ENCODE data around the gene RARA. TPM values are rescaled to one million over a fixed set of nuclear protein-coding genes. Genes with fewer than 3 reads are reported as not detected.
"Not testable (repeated sequence)": the region's sequence is repeated elsewhere in the genome, so short reads cannot be mapped to it uniquely, and the experiment has no call there.

RARA gene
- polyA plus RNA-seq, 12 donors, result 43.8 to 85.4 (median 55.1) TPM; not detected in 1

GRCh38 chr17:40355804-40356758, 47.1 kb downstream of the RARA start:
- no peak for DNase-seq

- no peak for DNase-seq
Observed at GRCh38 chr17:40356990-40357881, 48.3 kb downstream of the RARA start.

- peak; percentile 92 for DNase-seq
Observed at GRCh38 chr17:40358323-40359038, 49.5 kb downstream of the RARA start.

GRCh38 chr17:40360091-40360490, 51.1 kb downstream of the RARA start:
- no peak for DNase-seq

- no peak for DNase-seq
Observed at GRCh38 chr17:40361063-40361924, 52.3 kb downstream of the RARA start.

GRCh38 chr17:40361925-40362695, 53.1 kb downstream of the RARA start:
- no peak for DNase-seq

GRCh38 chr17:40362696-40363110, 53.7 kb downstream of the RARA start:
- DNase-seq, result no peak

- DNase-seq, result no peak
Observed at GRCh38 chr17:40363111-40363827, 54.3 kb downstream of the RARA start.

GRCh38 chr17:40364121-40364861, 55.3 kb downstream of the RARA start, which contains the start of gene GJD3:
GJD3 (minus strand) TSS chr17:40364737; CDS start chr17:40363815, 922 bp downstream.
- DNase-seq, result no peak

- DNase-seq, result no peak
Observed at GRCh38 chr17:40364906-40365305, 55.9 kb downstream of the RARA start.

- no peak for DNase-seq
Observed at GRCh38 chr17:40366076-40366860, 57.3 kb downstream of the RARA start.

GRCh38 chr17:40366861-40367518, 58.0 kb downstream of the RARA start:
- DNase-seq, result no peak

- not testable (repeated sequence) for DNase-seq
Observed at GRCh38 chr17:40367728-40368127, 58.7 kb downstream of the RARA start.

GRCh38 chr17:40369923-40370322, 60.9 kb downstream of the RARA start:
- DNase-seq, result no peak

GRCh38 chr17:40371261-40371929, 62.4 kb downstream of the RARA start:
- DNase-seq, result no peak

- DNase-seq, result no peak
Observed at GRCh38 chr17:40372031-40372430, 63.1 kb downstream of the RARA start.
